IPS-18c (cell line): ENCODE data around the gene NXPE2.

Source experiments
- H3K4me3 ChIP-seq: 2 replicates; pipeline ENCODE4 v1.7.0; 2013; ENCODE audit warnings: low read depth, mild to moderate bottlenecking, low read length, moderate library complexity; ENCODE audit not compliant: insufficient read depth
- H3K9me3 ChIP-seq: one replicate; pipeline ENCODE4 v1.6.1; 2013; ENCODE audit warnings: mild to moderate bottlenecking, low read length, moderate library complexity; ENCODE audit not compliant: control insufficient read depth, insufficient read depth

NXPE2 gene

DNA sequence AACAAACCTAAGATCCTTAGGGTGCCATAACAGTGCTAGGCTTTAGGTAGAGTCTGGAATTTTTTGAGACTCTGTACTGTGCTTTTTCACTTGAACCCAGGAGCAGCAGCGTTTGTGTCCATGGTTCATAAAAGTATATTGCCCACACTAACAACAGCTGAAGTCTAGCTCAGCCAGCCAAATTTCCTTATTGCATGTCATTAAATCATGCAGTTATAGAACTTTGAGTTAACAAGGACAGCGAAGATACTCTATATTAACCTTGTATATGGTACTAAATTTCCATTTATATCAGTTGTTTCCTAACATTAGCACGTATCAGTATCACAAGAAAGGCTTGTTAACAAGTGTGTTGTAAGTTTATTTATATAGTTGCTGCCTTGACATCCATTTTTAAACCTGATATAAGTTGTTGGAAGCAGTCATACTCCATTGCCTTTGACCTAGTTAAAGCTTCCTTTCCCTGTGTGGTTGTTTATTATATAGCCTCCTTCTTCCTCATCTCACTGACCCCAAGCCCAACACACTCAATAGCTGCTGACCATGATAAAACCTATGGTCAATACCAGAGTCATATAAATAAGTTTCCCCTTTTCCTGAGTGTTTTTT, 46.7 kb downstream of the NXPE2 start:
- peaks cover 2% of the 10 kb centered on the region for H3K9me3 ChIP-seq

DNA sequence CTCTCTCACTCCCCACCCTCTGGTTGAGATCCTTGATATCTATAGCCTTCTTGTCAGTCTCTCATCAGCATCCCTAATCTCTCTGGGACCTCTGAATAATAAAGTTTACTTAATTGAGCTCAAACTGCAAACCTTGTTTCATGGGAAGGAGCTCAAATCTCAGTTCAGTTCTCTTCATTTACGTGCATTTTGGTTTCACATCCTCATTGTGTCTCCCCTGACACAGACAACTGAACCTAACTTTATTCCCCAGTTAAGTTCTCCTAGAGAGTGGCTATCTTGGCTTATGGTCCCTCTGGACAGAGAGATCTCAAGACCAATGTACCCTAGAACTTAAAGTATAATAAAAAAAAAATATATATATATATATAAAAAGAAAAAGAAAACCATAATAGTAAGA, 47.3 kb downstream of the NXPE2 start:
- Histone ChIP-seq H3K4me3 (no peak overlapping the region), H3K9me3 (peaks cover 2% of the 10 kb centered on the region)

More for the DNA sequence above, 46.7 kb downstream of the NXPE2 start:
- H3K4me3 ChIP-seq: no peak overlapping the region

DNA sequence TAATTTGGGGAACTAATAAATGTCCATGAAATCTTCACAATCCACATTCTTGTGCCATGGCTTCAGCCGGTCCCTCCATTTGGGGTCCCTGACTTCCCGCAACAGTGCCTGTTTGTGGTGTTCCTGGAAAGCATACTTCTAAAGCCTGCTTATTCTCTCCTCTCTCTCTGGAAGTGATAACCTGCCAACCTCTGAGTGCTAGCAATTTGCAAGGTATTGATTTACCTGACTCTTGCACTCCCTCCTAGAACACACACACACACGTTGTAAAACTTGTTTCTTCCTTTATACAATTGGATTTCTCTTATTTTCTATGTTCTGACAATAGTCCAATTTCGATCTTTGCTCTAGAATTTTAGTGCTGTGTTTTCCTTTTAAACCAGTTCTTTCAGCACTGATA, 58.5 kb downstream of the NXPE2 start:
- H3K4me3 ChIP-seq: no peak overlapping the region

DNA sequence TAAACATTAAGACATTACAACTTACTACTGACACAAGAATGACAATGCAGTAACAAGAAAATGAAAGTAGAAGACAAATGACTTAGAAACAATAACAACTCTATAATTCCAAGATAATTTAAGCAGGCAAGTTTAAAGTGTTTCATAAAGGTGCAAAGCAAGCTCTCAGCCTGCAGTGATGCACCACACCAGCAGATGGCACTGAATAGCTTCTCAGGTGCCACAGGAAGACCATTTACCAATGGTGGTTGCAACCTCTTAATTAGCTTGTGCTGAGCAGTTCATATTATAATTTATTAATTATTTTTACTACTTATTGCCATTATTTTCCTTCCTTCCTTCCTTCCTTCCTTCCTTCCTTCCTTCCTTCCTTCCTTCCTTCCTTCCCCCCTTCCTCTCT, 60.6 kb downstream of the NXPE2 start:
- Histone ChIP-seq H3K4me3 (no peak overlapping the region), H3K9me3 (no peaks in the 10 kb centered on the region)

More for the DNA sequence above, 58.5 kb downstream of the NXPE2 start:
- no peaks in the 10 kb centered on the region for H3K9me3 ChIP-seq

DNA sequence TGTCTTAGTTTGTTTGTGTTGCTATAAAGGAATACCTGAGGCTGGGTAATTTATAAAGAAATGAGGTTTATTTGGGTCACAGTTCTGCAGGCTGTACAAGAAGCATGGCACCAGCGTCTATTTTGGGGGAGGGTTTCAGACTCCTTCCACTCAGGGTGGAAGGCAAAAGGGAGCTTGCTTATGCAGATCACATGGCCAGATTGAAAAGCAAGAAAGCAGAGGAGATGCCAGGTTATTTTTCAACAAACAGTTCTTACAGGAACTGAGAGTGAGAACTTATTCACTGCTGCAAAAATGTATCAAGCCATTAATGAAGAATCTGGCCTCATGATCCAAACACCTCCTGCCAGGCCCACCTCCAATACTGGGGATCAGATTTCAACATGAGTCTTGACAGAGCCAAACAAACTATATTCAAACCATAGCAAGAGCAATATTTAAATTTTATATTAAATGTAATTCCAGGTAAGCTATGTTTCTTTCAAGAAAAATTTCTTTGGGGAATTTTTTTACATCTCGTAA, 66.9 kb downstream of the NXPE2 start:
- no peaks in the 10 kb centered on the region for H3K9me3 ChIP-seq
- no peak overlapping the region for H3K4me3 ChIP-seq

DNA sequence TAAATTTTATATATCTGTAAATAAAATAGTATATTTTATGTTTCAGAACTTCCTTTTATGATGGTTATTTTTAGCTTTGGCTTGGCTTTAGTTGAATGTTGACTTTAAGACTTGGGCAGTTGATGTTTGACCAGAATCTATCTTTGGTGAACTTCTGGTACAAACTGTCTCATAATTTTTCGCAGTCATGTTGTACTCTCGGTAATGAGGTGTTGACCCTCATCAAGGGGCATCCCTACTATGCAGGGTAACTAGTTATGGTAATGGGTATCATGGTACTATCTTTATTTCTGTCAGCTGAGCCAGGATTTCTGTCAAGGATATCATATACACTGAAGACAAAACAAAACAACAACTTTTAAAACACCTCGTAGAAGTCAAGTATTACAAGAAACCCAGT, 67.7 kb downstream of the NXPE2 start:
- Histone ChIP-seq H3K9me3 (no peaks in the 10 kb centered on the region), H3K4me3 (no peak overlapping the region)
